Fibroblast of the conjunctiva (primary cell): ENCODE data around the gene ATG9A.
"Not testable (repeated sequence)": the region's sequence is repeated elsewhere in the genome, so short reads cannot be mapped to it uniquely, and the experiment has no call there.

Experiments used
- DNase-seq: peaks from one replicate; pipeline ENCODE4 v3.0.0-alpha.2; 2010; ENCODE audit warnings: low read depth

ATG9A gene

GRCh38 chr2:219229305-219230058, at the start of gene ATG9A, which contains the start of gene ANKZF1:
Gene ATG9A (minus strand): TSS chr2:219229636. CDS start chr2:219228024, 1,612 bp downstream.
Gene ANKZF1 (plus strand): TSS chr2:219229806. CDS start chr2:219230258, 452 bp downstream.
- DNase-seq = peak; percentile 98

GRCh38 chr2:219278655-219279150, 49.3 kb upstream of the ATG9A start:
- DNase-seq = no peak

- peak; percentile 51 for DNase-seq
Measured at GRCh38 chr2:219277703-219278654, 48.5 kb upstream of the ATG9A start.

GRCh38 chr2:219274361-219274921, 45.0 kb upstream of the ATG9A start:
- peak; percentile 14 for DNase-seq

GRCh38 chr2:219273937-219274336, 44.5 kb upstream of the ATG9A start:
- DNase-seq = no peak

GRCh38 chr2:219272995-219273394, 43.6 kb upstream of the ATG9A start:
- no peak for DNase-seq

- DNase-seq = no peak
Measured at GRCh38 chr2:219272356-219272755, 42.9 kb upstream of the ATG9A start.

- no peak for DNase-seq
Measured at GRCh38 chr2:219271021-219271420, 41.6 kb upstream of the ATG9A start.

GRCh38 chr2:219270055-219270372, 40.6 kb upstream of the ATG9A start:
- DNase-seq = no peak

GRCh38 chr2:219269362-219270054, 40.1 kb upstream of the ATG9A start:
- no peak for DNase-seq

GRCh38 chr2:219268294-219268693, 38.9 kb upstream of the ATG9A start:
- DNase-seq = no peak

- DNase-seq = no peak
Measured at GRCh38 chr2:219266886-219267285, 37.5 kb upstream of the ATG9A start.

- DNase-seq = no peak
Measured at GRCh38 chr2:219266232-219266631, 36.8 kb upstream of the ATG9A start.

GRCh38 chr2:219261024-219261855, 31.8 kb upstream of the ATG9A start:
- DNase-seq = no peak

- not testable (repeated sequence) for DNase-seq
Measured at GRCh38 chr2:219258942-219259341, 29.5 kb upstream of the ATG9A start.

- no peak for DNase-seq
Measured at GRCh38 chr2:219254590-219255201, 25.3 kb upstream of the ATG9A start.

GRCh38 chr2:219253753-219254589, 24.5 kb upstream of the ATG9A start, which contains the start of gene TUBA4A:
Gene TUBA4A (minus strand): TSS chr2:219253918. CDS start chr2:219253858, 60 bp downstream.
- no peak for DNase-seq

GRCh38 chr2:219252900-219253752, 23.7 kb upstream of the ATG9A start, which contains the start of gene TUBA4B:
Gene TUBA4B (plus strand): TSS chr2:219253243. CDS start chr2:219253408, 165 bp downstream.
- no peak for DNase-seq
